ENCODE measurements around the gene FAM171A2. TPM values are rescaled to one million over a fixed set of nuclear protein-coding genes. Genes with fewer than 3 reads are reported as not detected.

FAM171A2 gene
- total RNA-seq, 1 experiment from 2014 or later: 0.30 TPM

DNA sequence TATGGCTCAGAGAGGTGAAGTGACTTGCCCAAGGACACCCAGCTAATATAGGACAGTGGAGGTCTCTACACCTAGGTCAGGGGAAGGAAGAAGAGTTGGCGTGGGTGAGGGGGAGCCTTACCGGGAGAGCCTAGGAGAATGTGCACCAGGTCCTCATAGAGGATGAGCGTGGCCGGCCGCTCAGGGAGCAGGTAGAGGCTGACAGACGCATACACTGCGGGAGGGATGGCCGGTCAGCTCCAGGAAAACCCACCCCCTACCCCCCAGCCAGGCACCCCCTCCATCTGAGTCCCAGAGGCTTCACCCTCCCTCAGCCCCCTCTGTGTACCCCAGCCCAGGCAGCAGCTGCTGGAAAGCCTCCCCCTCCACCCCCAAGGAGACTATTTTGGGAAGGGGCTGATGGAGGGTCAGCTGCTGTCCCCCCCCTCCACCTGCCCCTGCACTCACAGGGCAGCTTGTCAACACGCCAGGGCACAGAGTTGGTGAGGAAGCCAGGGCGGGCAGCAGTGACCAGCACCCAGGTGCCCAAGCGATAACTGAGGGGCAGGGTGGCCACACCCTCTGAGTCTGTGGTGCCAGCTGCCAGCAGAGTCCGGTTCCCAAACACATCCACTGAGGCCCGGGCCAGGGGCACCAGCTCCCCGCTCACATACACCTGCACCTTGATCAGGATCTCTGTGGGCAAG, 4.1 kb downstream of the FAM171A2 start:
- no TSS peak for BruUV-seq (replicated peaks)
- DNase-seq (ENCODE audit: unreplicated experiment): no peak
- TF ChIP-seq, protein P1, sequence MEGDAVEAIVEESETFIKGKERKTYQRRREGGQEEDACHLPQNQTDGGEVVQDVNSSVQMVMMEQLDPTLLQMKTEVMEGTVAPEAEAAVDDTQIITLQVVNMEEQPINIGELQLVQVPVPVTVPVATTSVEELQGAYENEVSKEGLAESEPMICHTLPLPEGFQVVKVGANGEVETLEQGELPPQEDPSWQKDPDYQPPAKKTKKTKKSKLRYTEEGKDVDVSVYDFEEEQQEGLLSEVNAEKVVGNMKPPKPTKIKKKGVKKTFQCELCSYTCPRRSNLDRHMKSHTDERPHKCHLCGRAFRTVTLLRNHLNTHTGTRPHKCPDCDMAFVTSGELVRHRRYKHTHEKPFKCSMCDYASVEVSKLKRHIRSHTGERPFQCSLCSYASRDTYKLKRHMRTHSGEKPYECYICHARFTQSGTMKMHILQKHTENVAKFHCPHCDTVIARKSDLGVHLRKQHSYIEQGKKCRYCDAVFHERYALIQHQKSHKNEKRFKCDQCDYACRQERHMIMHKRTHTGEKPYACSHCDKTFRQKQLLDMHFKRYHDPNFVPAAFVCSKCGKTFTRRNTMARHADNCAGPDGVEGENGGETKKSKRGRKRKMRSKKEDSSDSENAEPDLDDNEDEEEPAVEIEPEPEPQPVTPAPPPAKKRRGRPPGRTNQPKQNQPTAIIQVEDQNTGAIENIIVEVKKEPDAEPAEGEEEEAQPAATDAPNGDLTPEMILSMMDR (IDR thresholded peaks at IDR 0.05; ENCODE audit: unreplicated experiment): no peak
- POLR2A ChIA-PET: no interaction called here
- Mint-ChIP-seq H3K27ac (ENCODE audit: low read depth, unreplicated experiment) (no peak overlapping the region), H3K9me3 (ENCODE audit: unreplicated experiment) (no peaks in the 10 kb centered on the region), H3K4me1 (ENCODE audit: insufficient read depth, unreplicated experiment) (no peaks in the 10 kb centered on the region), H3K4me3 (ENCODE audit: unreplicated experiment) (no peak overlapping the region), H3K27me3 (ENCODE audit: insufficient read depth, unreplicated experiment) (no peaks in the 10 kb centered on the region), H3K36me3 (ENCODE audit: insufficient read depth, unreplicated experiment) (no peaks in the 10 kb centered on the region)
- intact Hi-C loops (cut with micrococcal nuclease): no loop called here
- CTCF ChIA-PET: no interaction called here

DNA sequence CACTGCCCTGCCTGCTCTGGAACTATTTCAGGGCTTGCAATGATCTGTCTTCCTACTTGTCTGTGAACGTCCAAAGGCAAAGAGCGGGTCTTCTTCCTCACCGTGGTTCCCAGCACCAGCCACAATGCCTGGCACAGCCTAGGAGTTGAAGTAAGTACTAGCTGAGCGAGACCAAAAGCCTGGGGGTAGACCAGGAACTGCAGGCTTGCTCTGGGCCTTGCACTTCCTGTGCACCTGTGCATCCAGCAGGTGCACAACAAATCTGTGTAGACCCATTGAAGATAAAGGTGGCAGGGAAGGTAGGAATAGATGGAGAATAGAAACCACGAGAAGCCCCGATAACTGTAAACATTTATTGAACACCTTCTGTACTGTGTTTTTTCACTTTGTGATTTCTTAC, 4.6 kb downstream of the FAM171A2 start:
- TF ChIP-seq, protein P1 (IDR thresholded peaks at IDR 0.05; ENCODE audit: unreplicated experiment): no peak
- BruUV-seq (replicated peaks): no TSS peak
- intact Hi-C loops (cut with micrococcal nuclease): no loop called here
- H3K27me3 Mint-ChIP-seq (ENCODE audit: insufficient read depth, unreplicated experiment): no peaks in the 10 kb centered on the region
- H3K4me1 Mint-ChIP-seq (ENCODE audit: insufficient read depth, unreplicated experiment): no peaks in the 10 kb centered on the region
- ChIA-PET POLR2A (no interaction called here), CTCF (interaction anchor here (0.9 to 1.5 kb wide), 2 partner anchors 11 to 28 kb away, joined by 3 to 5 read pairs; no protein-coding TSS in a partner anchor)
- no peaks in the 10 kb centered on the region for H3K9me3 Mint-ChIP-seq (ENCODE audit: unreplicated experiment)
- H3K36me3 Mint-ChIP-seq (ENCODE audit: insufficient read depth, unreplicated experiment): no peaks in the 10 kb centered on the region
- DNase-seq (ENCODE audit: unreplicated experiment): no peak
- H3K4me3 Mint-ChIP-seq (ENCODE audit: unreplicated experiment): no peak overlapping the region
- no peak overlapping the region for H3K27ac Mint-ChIP-seq (ENCODE audit: low read depth, unreplicated experiment)

DNA sequence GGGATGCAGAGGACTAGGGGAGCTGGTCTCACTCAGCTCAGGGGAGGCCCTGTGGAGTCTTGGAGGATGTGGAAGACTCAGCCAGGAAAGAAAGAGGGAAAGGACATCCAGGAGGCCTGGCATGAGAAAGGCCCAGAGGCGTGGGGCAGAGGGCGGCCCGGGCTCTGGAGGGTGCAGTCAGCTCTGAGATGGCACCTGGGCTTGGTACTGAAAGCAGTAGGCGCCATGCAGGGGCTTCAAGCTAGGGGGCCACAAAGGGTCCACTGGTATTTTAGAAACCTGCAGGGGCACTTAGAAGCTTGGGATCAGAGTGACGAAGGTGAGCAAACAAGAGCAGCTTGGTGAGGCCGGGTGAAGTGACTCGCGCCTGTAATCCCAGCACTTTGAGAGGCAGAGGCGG, 5.6 kb downstream of the FAM171A2 start:
- POLR2A ChIA-PET: interaction anchor here (0.7 to 1.0 kb wide), 2 partner anchors 32 to 351 kb away, joined by 3 to 5 read pairs; partner anchors contain the start of gene DBF4B
- H3K4me3 Mint-ChIP-seq (ENCODE audit: unreplicated experiment): no peak overlapping the region
- BruUV-seq (replicated peaks): no TSS peak
- no peaks in the 10 kb centered on the region for H3K4me1 Mint-ChIP-seq (ENCODE audit: insufficient read depth, unreplicated experiment)
- intact Hi-C loops (cut with micrococcal nuclease): no loop called here
- CTCF ChIA-PET: interaction anchor here (0.6 to 1.5 kb wide), 7 partner anchors 8 to 137 kb away, joined by 3 to 5 read pairs (median 3); no protein-coding TSS in a partner anchor
- H3K9me3 Mint-ChIP-seq (ENCODE audit: unreplicated experiment): no peaks in the 10 kb centered on the region
- H3K27ac Mint-ChIP-seq (ENCODE audit: low read depth, unreplicated experiment): no peak overlapping the region
- peaks cover 1% of the 10 kb centered on the region for H3K36me3 Mint-ChIP-seq (ENCODE audit: insufficient read depth, unreplicated experiment)
- TF ChIP-seq, protein P1 (IDR thresholded peaks at IDR 0.05; ENCODE audit: unreplicated experiment): no peak
- H3K27me3 Mint-ChIP-seq (ENCODE audit: insufficient read depth, unreplicated experiment): no peaks in the 10 kb centered on the region
- DNase-seq (ENCODE audit: unreplicated experiment): no peak

DNA sequence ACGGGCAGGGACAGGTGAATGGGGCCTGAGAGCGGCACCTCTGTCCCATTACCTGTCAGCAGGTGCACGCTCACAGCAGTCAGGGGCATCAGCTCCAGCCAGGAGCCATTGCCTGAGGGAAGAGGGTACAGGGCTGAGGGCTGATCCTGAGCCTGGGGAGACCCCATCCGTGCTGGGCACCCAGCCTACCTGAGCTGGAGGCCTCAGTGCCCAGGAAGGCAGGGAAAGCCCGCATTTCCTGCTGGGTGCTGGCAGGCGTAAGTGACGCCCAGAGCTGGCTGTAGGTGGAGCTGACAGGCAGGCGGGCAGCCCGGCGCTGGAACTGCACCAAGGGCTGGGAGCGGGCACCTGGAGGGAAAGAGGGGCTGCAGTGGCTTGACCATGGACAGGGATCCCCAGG, 7.4 kb downstream of the FAM171A2 start:
- no peaks in the 10 kb centered on the region for H3K27me3 Mint-ChIP-seq (ENCODE audit: insufficient read depth, unreplicated experiment)
- ChIA-PET CTCF (interaction anchor here (0.8 kb wide), 1 partner anchor 137 kb away, joined by 3 read pairs; no protein-coding TSS in a partner anchor), POLR2A (interaction anchor here (0.6 to 1.1 kb wide), 2 partner anchors 11 to 137 kb away, joined by 3 to 4 read pairs; partner anchors contain the start of genes GRN and UBTF)
- H3K36me3 Mint-ChIP-seq (ENCODE audit: insufficient read depth, unreplicated experiment): peaks cover 6% of the 10 kb centered on the region
- H3K4me1 Mint-ChIP-seq (ENCODE audit: insufficient read depth, unreplicated experiment): no peaks in the 10 kb centered on the region
- BruUV-seq (replicated peaks): no TSS peak
- no peak for DNase-seq (ENCODE audit: unreplicated experiment)
- intact Hi-C loops (cut with micrococcal nuclease): no loop called here
- TF ChIP-seq, protein P1 (IDR thresholded peaks at IDR 0.05; ENCODE audit: unreplicated experiment): no peak
- no peaks in the 10 kb centered on the region for H3K9me3 Mint-ChIP-seq (ENCODE audit: unreplicated experiment)
- H3K4me3 Mint-ChIP-seq (ENCODE audit: unreplicated experiment): no peak overlapping the region
- H3K27ac Mint-ChIP-seq (ENCODE audit: low read depth, unreplicated experiment): no peak overlapping the region

Data from MCF 10A (cell line).